Ishikawa (cell line): ENCODE data around the gene KLK14.

Source experiments
- EGR1 ChIP-seq: IDR thresholded peaks from 2 replicates; pipeline ENCODE4 v1.6.1; 2012
- MAX ChIP-seq: IDR thresholded peaks from 2 replicates; pipeline ENCODE4 v1.6.1; 2012
- TAF1 ChIP-seq: IDR thresholded peaks from 2 replicates; pipeline ENCODE4 v1.6.1; 2012; ENCODE audit warnings: low read depth, mild to moderate bottlenecking

- TF ChIP-seq MAX (no peak), EGR1 (no peak), TAF1 (no peak)
These were observed 13.9 kb upstream of the KLK14 start for GRCh38 chr19:51096473-51097165.
